ENCODE data around the gene GRIN2C.

- no peak for TF ChIP-seq CTCF (IDR thresholded peaks at IDR 0.05 in 2 of 3, conservative IDR thresholded peaks at IDR 0.05 in 1 of 3; ENCODE audit: insufficient read depth in 2 of 3, low read depth in 1 of 3, low read length in 3 of 3)
- no peak for TF ChIP-seq IRF1 (CRISPR knock-in tag; IDR thresholded peaks at IDR 0.05; ENCODE audit: borderline replicate concordance)
- TF ChIP-seq PTRF (tag; IDR thresholded peaks at IDR 0.05), result no peak
- no peak for TF ChIP-seq SETDB1 (IDR thresholded peaks at IDR 0.05; ENCODE audit: low read length)
Observed at GRCh38 chr17:74868251-74868907, 8.7 kb upstream of the GRIN2C start.

Measured in K562 (cell line).